GM12878 (cell line): ENCODE measurements around the gene SELENOM. TPM values are rescaled to one million over a fixed set of nuclear protein-coding genes. Genes with fewer than 3 reads are reported as not detected.

Experiments
- ATAC-seq: fragments of 200-7000 bp; cut with Tn5 transposase; 3 replicates; pipeline ENCODE4 v1.9.1; 2020; ENCODE audit warnings: mild to moderate bottlenecking, moderate library complexity
- BruUV-seq: library from RNA; stranded (reverse); fragments of 400-500 nt; replicated peaks from 2 replicates; lab custom pipeline; 2021; lab: Mats Ljungman, UMichigan
- CTCF ChIA-PET: fragments of 300-600 bp; sonication (Branson Sonifier 250); formaldehyde crosslinking; extraction: SDS; loops from one replicate; lab custom pipeline; 2021; ENCODE audit warnings: inconsistent platforms; lab: Yijun Ruan, JAX
- POLR2A ChIA-PET: fragments of 350-600 bp; formaldehyde crosslinking; extraction: SDS; loops from one replicate; lab custom pipeline; 2021; ENCODE audit warnings: inconsistent platforms; lab: Charles Lee
- RAD21 ChIA-PET: fragments of 300-600 bp; sonication (Branson Sonifier 250); formaldehyde crosslinking; loops from one replicate; lab custom pipeline; 2023; ENCODE audit warnings: antibody characterized with exemption; ENCODE audit not compliant: unreplicated experiment; lab: Charles Lee
- SMC1A ChIA-PET: fragments of 300-600 bp; sonication (Branson Sonifier 250); formaldehyde crosslinking; loops from one replicate; lab custom pipeline; 2023; ENCODE audit not compliant: unreplicated experiment, uncharacterized antibody; lab: Charles Lee
- DNase-seq: peaks from one replicate; pipeline ENCODE4 v3.0.0-alpha.2; 2011; ENCODE audit warnings: low read depth, low spot score
- FAIRE-seq: peaks from 3 replicates; lab custom pipeline; 2011; peaks lifted over from hg19 to GRCh38; lab: Jason Lieb, UNC
- H2AFZ ChIP-seq: 2 replicates; pipeline ENCODE4 v1.6.0; 2011; ENCODE audit warnings: low read depth, low read length, control low read depth; ENCODE audit not compliant: control insufficient read depth
- H3K27ac ChIP-seq: 2 replicates; pipeline ENCODE4 v1.5.1; 2011; ENCODE audit warnings: control low read depth; ENCODE audit not compliant: control insufficient read depth, insufficient read depth
- H3K27me3 ChIP-seq, 2 experiments: replicated peaks in 1 of 2; 2 replicates each; pipeline versions ENCODE4 v1.6.0 to v1.6.1; 2011; ENCODE audit warnings: low read length in 1 of 2; ENCODE audit not compliant: control insufficient read depth in 2 of 2, insufficient read depth in 2 of 2
- H3K36me3 ChIP-seq, 2 experiments: 2 replicates each; pipeline ENCODE4 v1.5.1; 2011; ENCODE audit warnings: low read length in 1 of 2; ENCODE audit not compliant: control insufficient read depth in 2 of 2, insufficient read depth in 2 of 2
- H3K4me1 ChIP-seq: 2 replicates; pipeline ENCODE4 v1.6.1; 2011; ENCODE audit warnings: mild to moderate bottlenecking, low read length, moderate library complexity, mixed read lengths; ENCODE audit not compliant: control insufficient read depth, insufficient read depth
- H3K4me2 ChIP-seq: 2 replicates; pipeline ENCODE4 v1.6.0; 2011; ENCODE audit warnings: control low read depth; ENCODE audit not compliant: control insufficient read depth, insufficient read depth
- H3K4me3 ChIP-seq: fragments of 200-600 bp; sonication (generic); 2 replicates; pipeline ENCODE4 v1.5.1; 2016
- H3K79me2 ChIP-seq: 2 replicates; pipeline ENCODE4 v1.6.0; 2011; ENCODE audit warnings: low read length; ENCODE audit not compliant: control insufficient read depth, insufficient read depth
- H3K9ac ChIP-seq: 2 replicates; pipeline ENCODE4 v1.8.0; 2011; ENCODE audit warnings: low read length, control low read depth, mixed read lengths; ENCODE audit not compliant: control insufficient read depth, insufficient read depth
- H3K9me3 ChIP-seq: replicated peaks from 3 replicates; pipeline ENCODE4 v1.5.1; 2011; ENCODE audit warnings: mild to moderate bottlenecking, low read length; ENCODE audit not compliant: control insufficient read depth, insufficient read depth
- H4K20me1 ChIP-seq: 2 replicates; pipeline ENCODE4 v1.6.0; 2011; ENCODE audit not compliant: control insufficient read depth, insufficient read depth
- EP300 ChIP-seq, 2 experiments: fragments of 150-350 bp in 1 of 2; IDR thresholded peaks; 2 replicates each; pipeline ENCODE4 v1.6.1; 2011 to 2012; ENCODE audit warnings: low read depth in 2 of 2, low read length in 2 of 2, borderline replicate concordance in 1 of 2, improper control_type of control experiment in 1 of 2, inconsistent platforms in 1 of 2; ENCODE audit not compliant: control insufficient read depth in 1 of 2
- MTA3 ChIP-seq: IDR thresholded peaks from 2 replicates; pipeline ENCODE4 v1.6.1; 2012; ENCODE audit warnings: low read length, inconsistent platforms, borderline replicate concordance
- NFYA ChIP-seq: IDR thresholded peaks from 2 replicates; pipeline ENCODE4 v1.6.1; 2011; ENCODE audit warnings: low read depth, mild to moderate bottlenecking, low read length, improper control_type of control experiment, borderline replicate concordance
- WGBS: methylation state at CpG from one replicate; pipeline ENCODE4 v1.1.6; 2016; ENCODE audit warnings: low lambda C conversion rate; ENCODE audit not compliant: insufficient replicate concordance, insufficient coverage; ENCODE audit errors: missing lambda C conversion rate; 5-methylcytosine and 5-hydroxymethylcytosine counted together
- in situ Hi-C: fragments of 300-500 bp; cut with MboI; formaldehyde crosslinking; loops from 9 replicates; pipeline ENCODE4 v1.14.3; 2018; ENCODE audit warnings: mixed read lengths
- intact Hi-C: fragments of 100-400 bp; cut with micrococcal nuclease; formaldehyde crosslinking; loops from one replicate; pipeline ENCODE4 v1.14.2; 2022; ENCODE audit not compliant: unreplicated experiment
- polyA plus RNA-seq, 11 experiments: library from polyadenylated mRNA; depleted of rRNA in 4 of 11; unstranded in 6 of 11; stranded (reverse) in 5 of 11; fragments of >200 nt; fragmentation: Nextera tagmentation in 4 of 11; fragmentation: Illumina TruSeq in 1 of 11; extraction: Ambion mirVana in 4 of 11; extraction: Trizol in 1 of 11; gene quantifications; 1 replicate in 1 of 11; 2 replicates in 10 of 11; pipeline versions ENCODE4 v1.2.1 to v1.2.3, GENCODE V29; 2011 to 2016; ENCODE audit warnings: inconsistent platforms in 2 of 11, missing spikeins in 2 of 11, low read depth in 1 of 11
- total RNA-seq, 4 experiments: library from RNA; depleted of rRNA in 3 of 4; stranded (reverse); fragments of >200 nt in 3 of 4; fragmentation: Illumina TruSeq in 1 of 4; extraction: Trizol in 1 of 4; gene quantifications; 2 replicates each; pipeline versions ENCODE4 v1.2.1 to v1.2.3, GENCODE V29; 2013 to 2021
- TF ChIP-seq, protein P1 (sequence below): fragments of 450-650 bp; IDR thresholded peaks from 2 replicates; pipeline ENCODE4 v1.6.1; 2016; ENCODE audit warnings: mild to moderate bottlenecking

The SELENOM gene
- total and polyA plus RNA-seq, 10 of the 15 experiments (the other 5 are each of a cell fraction or from before 2014, with no cell fraction given), result 0.80 to 8.3 (median 2.0) TPM

DNA sequence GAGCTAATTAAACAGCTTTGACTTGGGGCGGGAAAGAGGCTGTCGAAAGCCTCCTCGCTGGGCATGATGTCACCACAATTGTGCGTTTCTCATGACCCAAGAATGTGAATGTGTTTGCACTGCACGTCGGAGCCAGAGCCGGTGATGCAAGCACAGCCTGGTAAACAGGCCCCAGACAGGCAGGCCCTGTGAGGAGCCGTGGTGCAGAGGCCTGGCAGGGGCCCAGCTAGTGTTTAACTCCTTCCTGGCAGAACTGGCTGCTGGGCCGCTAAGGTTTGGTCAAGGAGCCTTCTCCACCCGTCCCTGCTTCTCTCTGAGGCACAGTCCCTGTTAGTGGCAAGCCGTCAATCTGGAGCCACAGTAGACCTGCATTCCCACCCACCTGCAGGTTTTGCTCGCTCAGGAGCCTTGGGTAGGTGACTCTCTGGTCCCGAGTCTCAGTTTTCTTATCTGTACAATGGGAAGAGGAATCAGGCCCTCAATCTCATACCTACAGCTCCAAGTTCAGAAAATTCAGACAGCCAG is 51.7 kb downstream of the SELENOM start (continued):
- TF ChIP-seq, protein P1, sequence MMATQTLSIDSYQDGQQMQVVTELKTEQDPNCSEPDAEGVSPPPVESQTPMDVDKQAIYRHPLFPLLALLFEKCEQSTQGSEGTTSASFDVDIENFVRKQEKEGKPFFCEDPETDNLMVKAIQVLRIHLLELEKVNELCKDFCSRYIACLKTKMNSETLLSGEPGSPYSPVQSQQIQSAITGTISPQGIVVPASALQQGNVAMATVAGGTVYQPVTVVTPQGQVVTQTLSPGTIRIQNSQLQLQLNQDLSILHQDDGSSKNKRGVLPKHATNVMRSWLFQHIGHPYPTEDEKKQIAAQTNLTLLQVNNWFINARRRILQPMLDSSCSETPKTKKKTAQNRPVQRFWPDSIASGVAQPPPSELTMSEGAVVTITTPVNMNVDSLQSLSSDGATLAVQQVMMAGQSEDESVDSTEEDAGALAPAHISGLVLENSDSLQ, result no peak
- no peak for TF ChIP-seq NFYA

DNA sequence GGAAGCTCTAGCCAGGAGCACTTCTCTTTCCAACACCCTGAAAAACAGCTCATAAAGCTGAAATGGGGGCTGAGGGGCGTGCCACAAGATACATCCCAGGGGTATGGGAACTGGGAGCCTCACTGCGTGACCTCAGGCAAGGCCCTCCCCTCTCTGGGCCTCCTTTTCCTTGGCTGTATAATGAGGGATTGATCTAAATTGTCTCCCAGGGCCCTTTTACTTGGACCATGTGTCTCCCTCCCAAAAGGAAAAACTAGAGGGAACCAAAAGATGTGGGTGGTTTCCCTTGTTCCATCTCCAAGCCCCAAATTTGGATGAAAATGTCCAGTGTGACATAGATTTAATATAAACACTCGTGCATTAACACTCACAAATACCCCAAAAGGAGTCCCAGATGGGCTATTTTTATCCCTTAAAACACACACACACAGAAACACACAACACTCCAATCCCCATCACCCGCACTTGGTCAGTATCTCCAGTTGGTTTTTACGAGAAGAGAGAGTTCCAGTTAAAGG is 52.2 kb downstream of the SELENOM start:
- no peaks in the 10 kb centered on the region for H4K20me1 ChIP-seq
- H3K36me3 ChIP-seq, result no peaks in the 10 kb centered on the region
- intact Hi-C loops (no loop called here), in situ Hi-C loops (no loop called here)
- ChIA-PET POLR2A (no interaction called here), RAD21 (no interaction called here), CTCF (no interaction called here), SMC1A (no interaction called here)
- H3K79me2 ChIP-seq, result no peaks in the 10 kb centered on the region
- DNase-seq (no peak), FAIRE-seq (no peak), ATAC-seq (no peak)
- no peaks in the 10 kb centered on the region for H3K9me3 ChIP-seq
- no TSS peak for BruUV-seq
- no peaks in the 10 kb centered on the region for H3K27me3 ChIP-seq
- no peak overlapping the region for H3K27ac ChIP-seq
- H3K4me1 ChIP-seq, result no peaks in the 10 kb centered on the region
- WGBS, result 24% methylated on average over 5 of the region's 5 CpGs
- no peak overlapping the region for H2AFZ ChIP-seq
- H3K4me3 ChIP-seq, result no peak overlapping the region
- no peak overlapping the region for H3K9ac ChIP-seq
- no peak for TF ChIP-seq EP300 (IDR thresholded peaks at IDR 0.05; ENCODE audit: borderline replicate concordance in 1 of 2, control insufficient read depth in 1 of 2, low read depth in 2 of 2, low read length in 2 of 2)
- no peak for TF ChIP-seq MTA3
- H3K4me2 ChIP-seq, result no peak overlapping the region

Other genes with a start within 250 kb of the SELENOM start
Only the 7 nearest of the 9 such genes appear.
- gene MORC2, start 138.8 kb downstream of the SELENOM start, total RNA-seq (2014; rRNA removed), result 8.4 and 8.9 TPM in 2 replicates
- gene MORC2, start 138.8 kb downstream of the SELENOM start, total RNA-seq (2014; rRNA removed; fragmentation: Illumina TruSeq; extraction: Trizol), result 8.8 and 10.1 TPM in 2 replicates
- gene MORC2, start 138.8 kb downstream of the SELENOM start, total RNA-seq (2021), result 15.5 and 16.3 TPM in 2 replicates
- gene MORC2, start 138.8 kb downstream of the SELENOM start, polyA plus RNA-seq (2011; rRNA removed), result 5.6 and 9.3 TPM in 2 replicates
- 12.1 and 13.4 TPM in 2 replicates for gene MORC2, start 138.8 kb downstream of the SELENOM start, polyA plus RNA-seq (2014; fragmentation: Illumina TruSeq; extraction: Trizol)
- gene MORC2, start 138.8 kb downstream of the SELENOM start, polyA plus RNA-seq (2014; fragmentation: Nextera tagmentation; extraction: Ambion mirVana), result 1 to 10 TPM; 1.7 to 2.4 TPM
- 9.3 and 11.2 TPM in 2 replicates for gene MORC2, start 138.8 kb downstream of the SELENOM start, polyA plus RNA-seq (2014; rRNA removed)
- gene MORC2, start 138.8 kb downstream of the SELENOM start, polyA plus RNA-seq (2016; fragmentation: Nextera tagmentation; extraction: Ambion mirVana), result 10 to 100 TPM in 1 of 2 experiments, 1 to 10 TPM in 1; 3.1 to 11.4 TPM
- 52.4 and 57.3 TPM in 2 replicates for gene TUG1, start 138.3 kb downstream of the SELENOM start, total RNA-seq (2014; rRNA removed)
- 58.6 and 62.4 TPM in 2 replicates for gene TUG1, start 138.3 kb downstream of the SELENOM start, total RNA-seq (2014; rRNA removed; fragmentation: Illumina TruSeq; extraction: Trizol)
- gene TUG1, start 138.3 kb downstream of the SELENOM start, total RNA-seq (2021), result 55.8 and 57.4 TPM in 2 replicates
- gene TUG1, start 138.3 kb downstream of the SELENOM start, polyA plus RNA-seq (2011; rRNA removed), result 116 and 137 TPM in 2 replicates
- 111 and 156 TPM in 2 replicates for gene TUG1, start 138.3 kb downstream of the SELENOM start, polyA plus RNA-seq (2014; fragmentation: Illumina TruSeq; extraction: Trizol)
- 10 to 100 TPM; 21.6 to 23.4 TPM for gene TUG1, start 138.3 kb downstream of the SELENOM start, polyA plus RNA-seq (2014; fragmentation: Nextera tagmentation; extraction: Ambion mirVana)
- gene TUG1, start 138.3 kb downstream of the SELENOM start, polyA plus RNA-seq (2014; rRNA removed), result 56.4 and 65.6 TPM in 2 replicates
- 10 to 100 TPM; 19.3 to 21.7 TPM for gene TUG1, start 138.3 kb downstream of the SELENOM start, polyA plus RNA-seq (2016; fragmentation: Nextera tagmentation; extraction: Ambion mirVana)
- 7.7 and 10.2 TPM in 2 replicates for gene SMTN, start 26.2 kb downstream of the SELENOM start, total RNA-seq (2014; rRNA removed)
- 2.1 and 3.7 TPM in 2 replicates for gene SMTN, start 26.2 kb downstream of the SELENOM start, total RNA-seq (2014; rRNA removed; fragmentation: Illumina TruSeq; extraction: Trizol)
- 19.8 and 21.9 TPM in 2 replicates for gene SMTN, start 26.2 kb downstream of the SELENOM start, total RNA-seq (2021)
- 3.2 and 4.7 TPM in 2 replicates for gene SMTN, start 26.2 kb downstream of the SELENOM start, polyA plus RNA-seq (2011; rRNA removed)
- gene SMTN, start 26.2 kb downstream of the SELENOM start, polyA plus RNA-seq (2014; fragmentation: Illumina TruSeq; extraction: Trizol), result 1.7 and 3.0 TPM in 2 replicates
- 1 to 10 TPM in 1 of 2 experiments, under 1 TPM in 1; 0.92 to 2.6 TPM for gene SMTN, start 26.2 kb downstream of the SELENOM start, polyA plus RNA-seq (2014; fragmentation: Nextera tagmentation; extraction: Ambion mirVana)
- gene SMTN, start 26.2 kb downstream of the SELENOM start, polyA plus RNA-seq (2014; rRNA removed), result 4.9 and 8.2 TPM in 2 replicates
- 10 to 100 TPM; 16.4 to 20.9 TPM for gene SMTN, start 26.2 kb downstream of the SELENOM start, polyA plus RNA-seq (2016; fragmentation: Nextera tagmentation; extraction: Ambion mirVana)
- gene INPP5J, start 15.4 kb upstream of the SELENOM start, total RNA-seq (2014; rRNA removed), result 1.7 TPM in 2 replicates
- gene INPP5J, start 15.4 kb upstream of the SELENOM start, total RNA-seq (2014; rRNA removed; fragmentation: Illumina TruSeq; extraction: Trizol), result 1.2 and 1.3 TPM in 2 replicates
- 1.9 and 2.6 TPM in 2 replicates for gene INPP5J, start 15.4 kb upstream of the SELENOM start, total RNA-seq (2021)
- 0.07 and 0.26 TPM in 2 replicates for gene INPP5J, start 15.4 kb upstream of the SELENOM start, polyA plus RNA-seq (2011; rRNA removed)
- 0.44 and 1.7 TPM in 2 replicates for gene INPP5J, start 15.4 kb upstream of the SELENOM start, polyA plus RNA-seq (2014; fragmentation: Illumina TruSeq; extraction: Trizol)
- gene INPP5J, start 15.4 kb upstream of the SELENOM start, polyA plus RNA-seq (2014; fragmentation: Nextera tagmentation; extraction: Ambion mirVana), result under 1 TPM in 1 of 2 experiments, not detected in 1; 0.18 TPM
- gene INPP5J, start 15.4 kb upstream of the SELENOM start, polyA plus RNA-seq (2014; rRNA removed), result 2.2 and 2.8 TPM in 2 replicates
- gene INPP5J, start 15.4 kb upstream of the SELENOM start, polyA plus RNA-seq (2016; fragmentation: Nextera tagmentation; extraction: Ambion mirVana), result 1 to 10 TPM; 1.1 to 1.5 TPM
- not detected in 2 replicates for gene PLA2G3, start 32.9 kb upstream of the SELENOM start, total RNA-seq (2014; rRNA removed)
- gene PLA2G3, start 32.9 kb upstream of the SELENOM start, total RNA-seq (2014; rRNA removed; fragmentation: Illumina TruSeq; extraction: Trizol), result not detected in 2 replicates
- not detected in 2 replicates for gene PLA2G3, start 32.9 kb upstream of the SELENOM start, total RNA-seq (2021)
- 0.04 TPM in 1 of 2 replicates, not detected in the other for gene PLA2G3, start 32.9 kb upstream of the SELENOM start, polyA plus RNA-seq (2011; rRNA removed)
- gene PLA2G3, start 32.9 kb upstream of the SELENOM start, polyA plus RNA-seq (2014; fragmentation: Illumina TruSeq; extraction: Trizol), result not detected in 2 replicates
- not detected for gene PLA2G3, start 32.9 kb upstream of the SELENOM start, polyA plus RNA-seq (2014; fragmentation: Nextera tagmentation; extraction: Ambion mirVana)
- gene PLA2G3, start 32.9 kb upstream of the SELENOM start, polyA plus RNA-seq (2014; rRNA removed), result not detected in 2 replicates
- not detected for gene PLA2G3, start 32.9 kb upstream of the SELENOM start, polyA plus RNA-seq (2016; fragmentation: Nextera tagmentation; extraction: Ambion mirVana)
- 15.6 and 18.7 TPM in 2 replicates for gene RNF185, start 52.6 kb upstream of the SELENOM start, total RNA-seq (2014; rRNA removed)
- gene RNF185, start 52.6 kb upstream of the SELENOM start, total RNA-seq (2014; rRNA removed; fragmentation: Illumina TruSeq; extraction: Trizol), result 18.6 and 19.1 TPM in 2 replicates
- gene RNF185, start 52.6 kb upstream of the SELENOM start, total RNA-seq (2021), result 22.1 and 22.9 TPM in 2 replicates
- 32.6 and 34.7 TPM in 2 replicates for gene RNF185, start 52.6 kb upstream of the SELENOM start, polyA plus RNA-seq (2011; rRNA removed)
- gene RNF185, start 52.6 kb upstream of the SELENOM start, polyA plus RNA-seq (2014; fragmentation: Illumina TruSeq; extraction: Trizol), result 29.0 and 31.2 TPM in 2 replicates
- gene RNF185, start 52.6 kb upstream of the SELENOM start, polyA plus RNA-seq (2014; fragmentation: Nextera tagmentation; extraction: Ambion mirVana), result 10 to 100 TPM in 1 of 2 experiments, 1 to 10 TPM in 1; 7.7 to 10.8 TPM
- 20.2 and 23.1 TPM in 2 replicates for gene RNF185, start 52.6 kb upstream of the SELENOM start, polyA plus RNA-seq (2014; rRNA removed)
- 10 to 100 TPM; 26.8 to 28.9 TPM for gene RNF185, start 52.6 kb upstream of the SELENOM start, polyA plus RNA-seq (2016; fragmentation: Nextera tagmentation; extraction: Ambion mirVana)
- gene LIMK2, start 104.7 kb upstream of the SELENOM start, total RNA-seq (2014; rRNA removed), result 32.3 and 34.9 TPM in 2 replicates
- 21.1 and 23.7 TPM in 2 replicates for gene LIMK2, start 104.7 kb upstream of the SELENOM start, total RNA-seq (2014; rRNA removed; fragmentation: Illumina TruSeq; extraction: Trizol)
- 33.5 and 40.4 TPM in 2 replicates for gene LIMK2, start 104.7 kb upstream of the SELENOM start, total RNA-seq (2021)
- gene LIMK2, start 104.7 kb upstream of the SELENOM start, polyA plus RNA-seq (2011; rRNA removed), result 8.1 and 12.1 TPM in 2 replicates
- gene LIMK2, start 104.7 kb upstream of the SELENOM start, polyA plus RNA-seq (2014; fragmentation: Illumina TruSeq; extraction: Trizol), result 20.6 and 29.8 TPM in 2 replicates
- gene LIMK2, start 104.7 kb upstream of the SELENOM start, polyA plus RNA-seq (2014; fragmentation: Nextera tagmentation; extraction: Ambion mirVana), result 1 to 10 TPM; 2.9 to 5.0 TPM
- gene LIMK2, start 104.7 kb upstream of the SELENOM start, polyA plus RNA-seq (2014; rRNA removed), result 23.3 and 24.2 TPM in 2 replicates
- gene LIMK2, start 104.7 kb upstream of the SELENOM start, polyA plus RNA-seq (2016; fragmentation: Nextera tagmentation; extraction: Ambion mirVana), result 10 to 100 TPM; 31.2 to 32.2 TPM